Tongue (tissue), 2 donors: Measurements from ENCODE around the gene COL9A2. TPM values are rescaled to one million over a fixed set of nuclear protein-coding genes. Genes with fewer than 3 reads are reported as not detected.

Experiments used
- DNase-seq: peaks from one replicate; pipeline ENCODE4 v3.0.0-alpha.2; 2015
- total RNA-seq: library from RNA; depleted of rRNA; stranded (reverse); fragments of >200 nt; gene quantifications from one replicate; pipeline ENCODE4 v1.2.3, GENCODE V29; 2014

COL9A2 gene
- total RNA-seq, 1 donor from 2014 or later, result 6.5 TPM

DNA sequence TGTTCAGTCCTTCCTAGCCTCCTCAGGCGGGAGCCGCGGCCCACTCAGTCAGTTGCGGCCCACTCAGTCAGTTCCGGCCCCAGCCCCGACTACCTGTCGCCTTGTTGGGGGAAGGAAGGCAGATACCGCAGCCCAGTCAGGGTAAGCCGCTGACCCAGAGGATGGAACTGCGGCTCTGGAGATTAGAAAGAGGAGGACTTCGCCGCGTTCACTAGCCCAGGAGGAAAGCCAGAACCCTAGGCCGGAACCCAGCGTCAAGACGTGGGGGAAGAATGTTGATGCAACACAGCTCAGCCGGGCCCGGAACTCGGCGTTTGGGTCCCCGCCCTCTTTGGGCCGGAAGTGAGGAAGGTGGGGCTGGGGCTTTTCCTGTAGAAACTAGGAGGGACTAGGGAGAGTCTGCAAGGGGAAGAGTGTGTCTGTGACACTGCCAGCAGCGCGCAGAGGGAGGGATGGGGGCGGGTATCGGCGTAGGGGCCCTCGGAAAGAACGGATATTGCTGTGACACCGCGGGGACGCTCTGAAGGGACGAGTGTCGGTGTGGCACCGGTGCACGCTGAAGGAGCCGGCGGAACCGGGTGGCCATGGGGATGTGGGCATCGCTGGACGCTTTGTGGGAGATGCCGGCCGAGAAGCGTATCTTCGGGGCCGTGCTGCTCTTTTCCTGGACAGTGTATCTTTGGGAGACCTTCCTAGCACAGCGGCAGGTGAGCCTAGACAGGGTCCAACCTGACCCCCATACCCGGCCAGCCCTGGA, 59.2 kb downstream of the COL9A2 start, which contains the start of gene ZMPSTE24:
TSS of gene ZMPSTE24 (plus strand) at position 549 of the 757 bp plus-strand sequence. CDS start at position 585, 36 bp downstream.
- peak; percentile 99 for DNase-seq

- no peak for DNase-seq
These were observed 59.8 kb downstream of the COL9A2 start for GRCh38 chr1:40257313-40257687.

GRCh38 chr1:40256401-40257084, 60.5 kb downstream of the COL9A2 start:
- DNase-seq, result peak; percentile 11

GRCh38 chr1:40255231-40255630, 61.9 kb downstream of the COL9A2 start:
- no peak for DNase-seq

- DNase-seq, result no peak
These were observed 64.5 kb downstream of the COL9A2 start for GRCh38 chr1:40252601-40253000.

GRCh38 chr1:40251456-40251855, 65.6 kb downstream of the COL9A2 start:
- no peak for DNase-seq

Other genes with a start within 250 kb of the COL9A2 start
- 42.7 TPM for gene PPT1, start 220.0 kb downstream of the COL9A2 start, total RNA-seq
- 47.4 TPM for gene RLF, start 155.9 kb downstream of the COL9A2 start, total RNA-seq
- gene TMCO2, start 69.3 kb downstream of the COL9A2 start, total RNA-seq, result not detected
- gene ZMPSTE24, start 59.0 kb downstream of the COL9A2 start, total RNA-seq, result 51.1 TPM
- 8.8 TPM for gene SMAP2, start 56.4 kb upstream of the COL9A2 start, total RNA-seq
- 1.5 TPM for gene ZFP69B, start 133.2 kb upstream of the COL9A2 start, total RNA-seq
- 3.0 TPM for gene ZFP69, start 160.0 kb upstream of the COL9A2 start, total RNA-seq
- gene EXO5, start 191.5 kb upstream of the COL9A2 start, total RNA-seq, result 13.3 TPM
- gene ZNF684, start 214.4 kb upstream of the COL9A2 start, total RNA-seq, result 2.3 TPM